ENCODE results near the gene CFAP73. TPM values are rescaled to one million over a fixed set of nuclear protein-coding genes. Genes with fewer than 3 reads are reported as not detected.

The CFAP73 gene
- total and polyA plus RNA-seq, 8 donors = 0.44 to 5.7 (median 1.6) TPM; not detected in 4

DNA sequence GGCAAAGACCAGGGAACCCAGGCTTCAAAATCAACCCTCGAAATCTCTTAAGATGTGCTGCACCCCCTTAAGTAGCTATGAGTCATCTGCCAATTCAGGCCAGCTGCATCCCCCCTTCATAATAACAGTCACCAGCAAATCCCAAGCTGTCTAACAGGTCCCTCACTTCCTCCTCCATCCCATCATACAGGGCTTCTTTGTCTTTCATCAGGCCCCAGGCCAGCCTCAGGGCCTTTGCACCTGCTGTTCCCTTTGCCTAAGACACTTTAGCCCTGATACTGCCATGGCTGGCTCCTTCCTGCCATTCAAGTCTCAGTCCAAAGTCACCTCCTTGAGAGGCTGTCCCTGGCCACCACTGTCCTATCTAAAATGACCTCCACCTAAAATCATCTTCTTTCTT lies 18.0 kb upstream of the CFAP73 start:
- Histone ChIP-seq H3K4me1 (peaks cover 0 to 14% (median 11%) of the 10 kb centered on the region in 4 donors), H3K4me3 (no peak overlapping the region), H3K9me3 (no peaks in the 10 kb centered on the region), H3K27ac (no peak overlapping the region), H3K27me3 (peaks cover 7 to 80% (median 20%) of the 10 kb centered on the region in 3 donors), H3K36me3 (no peaks in the 10 kb centered on the region)
- WGBS, 5 donors = 76 to 91% (median 79%) methylated on average over 1 of the region's 1 CpG
- intact Hi-C loops (cut with DNase I; ENCODE audit: low total_unique reads) = no loop called here
- TF ChIP-seq POLR2A (IDR thresholded peaks at IDR 0.05) (no peak), EP300 (IDR thresholded peaks at IDR 0.05) (no peak), POLR2AphosphoS5 (IDR thresholded peaks at IDR 0.05) (no peak)
- TF ChIP-seq, protein P1, sequence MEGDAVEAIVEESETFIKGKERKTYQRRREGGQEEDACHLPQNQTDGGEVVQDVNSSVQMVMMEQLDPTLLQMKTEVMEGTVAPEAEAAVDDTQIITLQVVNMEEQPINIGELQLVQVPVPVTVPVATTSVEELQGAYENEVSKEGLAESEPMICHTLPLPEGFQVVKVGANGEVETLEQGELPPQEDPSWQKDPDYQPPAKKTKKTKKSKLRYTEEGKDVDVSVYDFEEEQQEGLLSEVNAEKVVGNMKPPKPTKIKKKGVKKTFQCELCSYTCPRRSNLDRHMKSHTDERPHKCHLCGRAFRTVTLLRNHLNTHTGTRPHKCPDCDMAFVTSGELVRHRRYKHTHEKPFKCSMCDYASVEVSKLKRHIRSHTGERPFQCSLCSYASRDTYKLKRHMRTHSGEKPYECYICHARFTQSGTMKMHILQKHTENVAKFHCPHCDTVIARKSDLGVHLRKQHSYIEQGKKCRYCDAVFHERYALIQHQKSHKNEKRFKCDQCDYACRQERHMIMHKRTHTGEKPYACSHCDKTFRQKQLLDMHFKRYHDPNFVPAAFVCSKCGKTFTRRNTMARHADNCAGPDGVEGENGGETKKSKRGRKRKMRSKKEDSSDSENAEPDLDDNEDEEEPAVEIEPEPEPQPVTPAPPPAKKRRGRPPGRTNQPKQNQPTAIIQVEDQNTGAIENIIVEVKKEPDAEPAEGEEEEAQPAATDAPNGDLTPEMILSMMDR (IDR thresholded peaks at IDR 0.05) = no peak
- no peak for DNase-seq

DNA sequence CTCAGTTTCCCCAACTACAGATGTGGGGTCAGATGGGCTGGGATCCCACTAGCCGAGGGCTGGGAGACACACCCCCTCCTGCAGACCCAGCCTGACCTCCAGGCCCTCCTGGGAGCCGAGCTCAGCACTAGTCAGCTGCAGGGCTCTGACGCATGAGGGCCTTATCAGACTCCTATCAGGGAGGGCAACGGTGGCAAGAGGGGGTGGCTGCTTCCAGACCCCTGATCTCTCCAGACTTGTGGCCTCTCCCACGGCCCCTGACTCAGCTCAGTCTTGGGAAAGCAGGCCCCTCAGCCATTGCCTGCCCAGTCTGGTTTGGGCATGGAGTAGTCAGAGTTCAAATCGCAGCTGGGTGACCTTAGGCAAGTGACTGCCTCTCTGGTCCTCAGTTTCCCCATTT lies 16.5 kb upstream of the CFAP73 start:
- Histone ChIP-seq H3K4me3 (peak overlapping the region in 1 of 4 donors; percentile 40), H3K4me1 (peaks cover 0 to 16% (median 13%) of the 10 kb centered on the region in 4 donors), H3K36me3 (no peaks in the 10 kb centered on the region), H3K9me3 (no peaks in the 10 kb centered on the region), H3K27ac (no peak overlapping the region), H3K27me3 (peaks cover 7 to 83% (median 20%) of the 10 kb centered on the region in 3 donors)
- intact Hi-C loops (cut with DNase I; ENCODE audit: low total_unique reads) = no loop called here
- WGBS, 5 donors = 43 to 80% (median 58%) methylated on average over 1 to 6 of the region's 6 CpGs
- TF ChIP-seq, protein P1 (IDR thresholded peaks at IDR 0.05) = no peak
- TF ChIP-seq POLR2AphosphoS5 (IDR thresholded peaks at IDR 0.05) (no peak), EP300 (IDR thresholded peaks at IDR 0.05) (no peak), POLR2A (IDR thresholded peaks at IDR 0.05) (no peak)
- DNase-seq = no peak

DNA sequence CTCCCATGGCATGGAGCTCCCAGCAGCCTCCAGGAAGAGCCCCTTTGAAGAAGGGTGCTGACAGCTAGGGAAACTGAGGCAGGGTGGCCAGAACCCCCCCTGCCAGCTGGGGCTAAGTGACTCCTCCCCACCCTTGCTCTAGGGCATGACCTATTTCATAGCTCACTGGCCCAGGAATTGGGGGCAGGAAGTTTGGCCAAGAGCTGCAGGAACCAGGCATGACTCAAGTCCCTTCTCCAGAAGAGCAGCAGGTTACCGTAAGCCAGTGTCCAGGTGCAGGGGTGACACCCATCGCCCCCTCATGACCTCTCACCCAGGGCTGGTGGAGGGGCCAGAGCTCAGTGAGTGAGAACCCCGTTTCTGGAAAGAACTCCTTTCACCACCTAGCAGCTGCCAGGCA lies 15.9 kb upstream of the CFAP73 start:
- TF ChIP-seq POLR2A (IDR thresholded peaks at IDR 0.05) = no peak
- no peak for TF ChIP-seq EP300 (IDR thresholded peaks at IDR 0.05)
- no peak for TF ChIP-seq POLR2AphosphoS5 (IDR thresholded peaks at IDR 0.05)
- 69 to 83% (median 75%) methylated on average over 3 of the region's 3 CpGs for WGBS, 5 donors
- Histone ChIP-seq H3K36me3 (no peaks in the 10 kb centered on the region), H3K27ac (no peak overlapping the region), H3K27me3 (peaks cover 7 to 83% (median 20%) of the 10 kb centered on the region in 3 donors), H3K4me1 (peaks cover 0 to 16% (median 13%) of the 10 kb centered on the region in 4 donors), H3K9me3 (no peaks in the 10 kb centered on the region), H3K4me3 (peak overlapping the region in 2 of 4 donors; percentile 40 to 52)
- intact Hi-C loops (cut with DNase I; ENCODE audit: low total_unique reads) = no loop called here
- no peak for DNase-seq

DNA sequence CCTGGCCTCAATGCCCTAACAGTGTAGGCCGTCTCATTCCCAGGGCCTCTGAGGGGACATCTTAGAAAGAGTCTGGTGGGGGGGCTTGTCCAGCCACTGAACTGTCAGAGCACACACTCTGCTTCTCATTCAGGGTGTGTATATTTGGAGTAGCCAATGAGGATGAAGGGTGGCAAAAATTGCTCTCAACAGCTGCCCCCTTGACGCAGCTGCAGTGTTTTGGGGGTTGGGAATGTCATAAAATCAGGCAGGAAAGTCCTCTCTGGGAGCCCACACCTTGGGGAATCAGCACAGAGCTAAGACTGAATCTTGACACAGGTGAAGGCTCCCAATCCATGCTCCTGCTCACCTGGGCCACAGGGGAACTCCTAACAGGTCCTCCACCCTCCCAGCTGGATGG lies 15.5 kb upstream of the CFAP73 start:
- intact Hi-C loops (cut with DNase I; ENCODE audit: low total_unique reads) = no loop called here
- no peaks in the 10 kb centered on the region for H3K9me3 ChIP-seq
- H3K4me3 ChIP-seq = peak overlapping the region in 2 of 4 donors; percentile 40 to 52
- no peaks in the 10 kb centered on the region for H3K36me3 ChIP-seq
- H3K27ac ChIP-seq = no peak overlapping the region
- TF ChIP-seq, protein P1 (IDR thresholded peaks at IDR 0.05) = no peak
- TF ChIP-seq EP300 (IDR thresholded peaks at IDR 0.05) = no peak
- TF ChIP-seq POLR2A (IDR thresholded peaks at IDR 0.05) = no peak
- TF ChIP-seq POLR2AphosphoS5 (IDR thresholded peaks at IDR 0.05) = no peak
- H3K4me1 ChIP-seq = peaks cover 0 to 16% (median 13%) of the 10 kb centered on the region in 4 donors
- H3K27me3 ChIP-seq = peaks cover 7 to 81% (median 20%) of the 10 kb centered on the region in 3 donors
- WGBS, 5 donors = 55 to 83% (median 72%) methylated on average over 2 of the region's 2 CpGs
- DNase-seq = no peak

DNA sequence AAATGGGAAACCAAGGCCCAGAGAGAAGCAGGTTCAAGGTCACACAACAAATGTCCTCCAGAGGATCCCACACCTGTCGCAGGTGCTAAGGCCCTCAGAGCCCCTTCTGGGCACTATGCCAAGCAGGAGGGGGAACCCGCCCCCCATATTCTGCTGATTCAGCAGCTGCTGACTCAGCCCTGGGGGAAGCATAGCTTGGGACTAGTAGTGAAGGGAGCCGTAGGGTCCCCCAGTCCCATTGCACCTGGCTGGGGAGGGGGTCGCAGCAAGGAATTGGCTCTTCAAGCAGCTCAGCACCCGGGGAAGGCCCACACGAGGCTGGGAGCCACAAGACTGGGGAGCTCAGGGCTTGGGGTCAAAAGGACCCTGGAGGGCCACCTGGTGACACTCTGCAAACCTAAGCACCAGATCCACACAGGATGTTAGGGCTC lies 15.0 kb upstream of the CFAP73 start:
- H3K9me3 ChIP-seq = no peaks in the 10 kb centered on the region
- no peak for DNase-seq
- intact Hi-C loops (cut with DNase I; ENCODE audit: low total_unique reads) = no loop called here
- H3K4me1 ChIP-seq = peaks cover 0 to 16% (median 13%) of the 10 kb centered on the region in 4 donors
- 42 to 56% (median 51%) methylated on average over 4 to 6 of the region's 6 CpGs for WGBS, 5 donors
- H3K4me3 ChIP-seq = peak overlapping the region; percentile 20 to 52 (median 41)
- H3K27me3 ChIP-seq = peaks cover 7 to 76% (median 20%) of the 10 kb centered on the region in 3 donors
- no peaks in the 10 kb centered on the region for H3K36me3 ChIP-seq
- TF ChIP-seq POLR2A (IDR thresholded peaks at IDR 0.05) (no peak), EP300 (IDR thresholded peaks at IDR 0.05) (no peak)
- H3K27ac ChIP-seq = peak overlapping the region in 1 of 5 donors; percentile 84
